Transverse colon (tissue), 4 donors: ENCODE data around the gene NPC1. TPM values are rescaled to one million over a fixed set of nuclear protein-coding genes. Genes with fewer than 3 reads are reported as not detected.

Experiments
- DNase-seq: peaks from one replicate; pipeline ENCODE4 v3.0.0-alpha.2; 2019
- H3K27ac ChIP-seq, 4 donors: fragments of 200-600 bp; sonication (generic); 2 replicates each; pipeline ENCODE4 v1.5.1; 2016 to 2018; ENCODE audit warnings: inconsistent platforms in 4 of 4
- H3K27me3 ChIP-seq: fragments of 200-600 bp; sonication (generic); 2 replicates; pipeline ENCODE4 v1.5.1; 2017; ENCODE audit warnings: inconsistent platforms
- H3K36me3 ChIP-seq, 4 donors: fragments of 200-600 bp; sonication (generic); 2 replicates each; pipeline ENCODE4 v1.5.1; 2017 to 2019; ENCODE audit warnings: inconsistent platforms in 4 of 4
- H3K4me1 ChIP-seq, 4 donors: fragments of 200-600 bp; sonication (generic); 2 replicates each; pipeline ENCODE4 v1.5.1; 2017 to 2020; ENCODE audit warnings: inconsistent platforms in 4 of 4
- H3K4me3 ChIP-seq, 4 donors: fragments of 200-600 bp; sonication (generic); 1 replicate in 1 of 4; 2 replicates in 3 of 4; pipeline versions ENCODE4 v1.5.1 to v1.6.1; 2017 to 2019; ENCODE audit warnings: inconsistent platforms in 4 of 4
- H3K9me3 ChIP-seq, 2 donors: fragments of 200-600 bp; sonication (generic); 2 replicates each; pipeline ENCODE4 v1.5.1; 2017 to 2019; ENCODE audit warnings: inconsistent platforms in 2 of 2
- EP300 ChIP-seq: sonication (generic); formaldehyde crosslinking; IDR thresholded peaks from one replicate; pipeline ENCODE4 v1.6.1; 2017; ENCODE audit warnings: antibody characterized with exemption, low read depth
- POLR2A ChIP-seq: fragments of 450-650 bp; IDR thresholded peaks from one replicate; pipeline ENCODE4 v1.6.1; 2016; ENCODE audit warnings: antibody characterized with exemption, mild to moderate bottlenecking, moderate library complexity
- POLR2AphosphoS5 ChIP-seq, 3 donors: sonication (generic); formaldehyde crosslinking; IDR thresholded peaks; one replicate each; pipeline ENCODE4 v1.6.1; 2016; ENCODE audit warnings: antibody characterized with exemption in 3 of 3
- WGBS, 2 donors: methylation state at CpG; one replicate each; pipeline ENCODE4 v1.1.5; 2018; ENCODE audit warnings: low coverage in 1 of 2; 5-methylcytosine and 5-hydroxymethylcytosine counted together
- in situ Hi-C, 4 donors: fragments of 200-750 bp; cut with MboI; loops; one replicate each; pipeline versions ENCODE4 v1.15.0 to v1.15.1; 2017; ENCODE audit warnings: low sequenced_read_pairs in 3 of 4, low pct_ligation_motif_present in 1 of 4, low pct_unique_long_range_greater_than_20kb in 1 of 4
- intact Hi-C: fragments of 100-400 bp; cut with DNase I; formaldehyde crosslinking; loops from one replicate; pipeline ENCODE4 v1.15.1; 2023; ENCODE audit warnings: low total_unique reads
- total RNA-seq, 4 donors: library from RNA; depleted of rRNA; stranded (reverse); fragments of >200 nt; gene quantifications; one replicate each; pipeline ENCODE4 v1.1.0, GENCODE V29; 2016
- TF ChIP-seq, protein P1 (sequence below), 5 experiments: fragments of 200-600 bp in 3 of 5; fragments of 450-650 bp in 2 of 5; sonication (generic) in 3 of 5; IDR thresholded peaks; 1 replicate in 2 of 5; 2 replicates in 3 of 5; pipeline ENCODE4 v1.5.1; 2016 to 2017; ENCODE audit warnings: antibody characterized with exemption in 5 of 5, inconsistent platforms in 3 of 5, mild to moderate bottlenecking in 2 of 5, moderate library complexity in 1 of 5

The NPC1 gene
- total RNA-seq, 4 donors from 2014 or later = 33.6 to 96.1 (median 49.7) TPM

DNA sequence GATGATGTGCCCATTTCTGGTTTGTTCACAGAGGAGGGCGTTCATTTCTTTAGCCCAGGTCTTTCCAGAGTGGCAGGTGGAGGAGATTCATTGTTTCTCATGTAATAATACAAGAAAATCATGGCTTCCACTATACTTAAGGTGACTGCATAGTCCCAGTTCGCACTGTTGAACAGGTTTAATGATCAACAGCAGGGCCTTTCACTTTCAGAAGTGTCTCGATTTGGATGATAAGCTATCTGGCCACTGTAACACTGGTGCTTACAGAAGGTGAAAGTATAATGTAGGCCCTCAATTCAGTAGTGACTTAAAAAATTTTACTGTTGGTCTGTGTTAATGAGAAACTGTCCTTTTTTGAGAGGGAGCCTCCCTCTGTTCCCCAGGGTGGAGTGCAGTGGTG is 81.6 kb downstream of the NPC1 start:
- Histone ChIP-seq H3K4me1 (peaks cover 5 to 30% (median 19%) of the 10 kb centered on the region in 4 donors), H3K36me3 (peaks cover 0 to 29% (median 6%) of the 10 kb centered on the region in 4 donors), H3K27me3 (no peaks in the 10 kb centered on the region), H3K9me3 (no peaks in the 10 kb centered on the region), H3K27ac (peak overlapping the region in 3 of 4 donors; percentile 92 to 97 (median 94)), H3K4me3 (peak overlapping the region in 2 of 4 donors; percentile 85 to 94)
- no peak for TF ChIP-seq POLR2AphosphoS5 (IDR thresholded peaks at IDR 0.05)
- no peak for TF ChIP-seq POLR2A
- no peak for TF ChIP-seq EP300
- TF ChIP-seq, protein P1, sequence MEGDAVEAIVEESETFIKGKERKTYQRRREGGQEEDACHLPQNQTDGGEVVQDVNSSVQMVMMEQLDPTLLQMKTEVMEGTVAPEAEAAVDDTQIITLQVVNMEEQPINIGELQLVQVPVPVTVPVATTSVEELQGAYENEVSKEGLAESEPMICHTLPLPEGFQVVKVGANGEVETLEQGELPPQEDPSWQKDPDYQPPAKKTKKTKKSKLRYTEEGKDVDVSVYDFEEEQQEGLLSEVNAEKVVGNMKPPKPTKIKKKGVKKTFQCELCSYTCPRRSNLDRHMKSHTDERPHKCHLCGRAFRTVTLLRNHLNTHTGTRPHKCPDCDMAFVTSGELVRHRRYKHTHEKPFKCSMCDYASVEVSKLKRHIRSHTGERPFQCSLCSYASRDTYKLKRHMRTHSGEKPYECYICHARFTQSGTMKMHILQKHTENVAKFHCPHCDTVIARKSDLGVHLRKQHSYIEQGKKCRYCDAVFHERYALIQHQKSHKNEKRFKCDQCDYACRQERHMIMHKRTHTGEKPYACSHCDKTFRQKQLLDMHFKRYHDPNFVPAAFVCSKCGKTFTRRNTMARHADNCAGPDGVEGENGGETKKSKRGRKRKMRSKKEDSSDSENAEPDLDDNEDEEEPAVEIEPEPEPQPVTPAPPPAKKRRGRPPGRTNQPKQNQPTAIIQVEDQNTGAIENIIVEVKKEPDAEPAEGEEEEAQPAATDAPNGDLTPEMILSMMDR (IDR thresholded peaks at IDR 0.05) = no peak
- WGBS, 2 donors = 22 to 59% methylated on average over 3 of the region's 3 CpGs
- in situ Hi-C loops (loop anchor here in 1 of 4 donors (5.0 kb wide), 1 partner anchor 78 kb away; no protein-coding TSS in a partner anchor), intact Hi-C loops (loop anchor here (5.0 kb wide), 1 partner anchor 83 kb away; the partner anchor contains the start of gene NPC1)
- no peak for DNase-seq

DNA sequence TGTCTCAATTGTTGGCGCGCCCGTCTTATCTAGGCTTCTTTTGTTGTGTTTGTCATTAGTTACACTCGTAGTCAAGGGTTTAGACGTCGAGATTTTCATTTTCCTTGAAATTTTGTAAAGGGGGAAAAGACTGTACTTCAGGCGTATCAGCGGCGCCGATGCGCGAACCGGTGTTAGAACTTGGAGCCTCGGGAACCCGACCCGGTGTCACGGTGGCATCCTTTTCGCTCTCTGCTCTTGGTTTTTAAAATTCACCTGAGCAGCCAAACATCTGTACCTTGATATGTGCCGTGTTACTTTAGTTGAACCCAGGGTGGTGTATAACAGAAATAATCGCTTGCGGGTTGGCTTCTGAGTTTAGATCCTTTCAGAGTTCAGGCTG is 82.4 kb downstream of the NPC1 start:
- peaks cover 5 to 32% (median 21%) of the 10 kb centered on the region in 4 donors for H3K4me1 ChIP-seq
- intact Hi-C loops (loop anchor here (5.0 kb wide), 1 partner anchor 83 kb away; the partner anchor contains the start of gene NPC1), in situ Hi-C loops (no loop called here)
- WGBS, 2 donors = 0 to 2% methylated on average over 2 to 21 of the region's 21 CpGs
- H3K9me3 ChIP-seq = no peaks in the 10 kb centered on the region
- no peak for DNase-seq
- no peaks in the 10 kb centered on the region for H3K27me3 ChIP-seq
- peaks cover 0 to 21% (median 3%) of the 10 kb centered on the region in 4 donors for H3K36me3 ChIP-seq
- H3K4me3 ChIP-seq = peak overlapping the region; percentile 85 to 99 (median 93)
- TF ChIP-seq, protein P1 (IDR thresholded peaks at IDR 0.05) = no peak
- TF ChIP-seq POLR2A = no peak
- H3K27ac ChIP-seq = peak overlapping the region; percentile 88 to 97 (median 93)

DNA sequence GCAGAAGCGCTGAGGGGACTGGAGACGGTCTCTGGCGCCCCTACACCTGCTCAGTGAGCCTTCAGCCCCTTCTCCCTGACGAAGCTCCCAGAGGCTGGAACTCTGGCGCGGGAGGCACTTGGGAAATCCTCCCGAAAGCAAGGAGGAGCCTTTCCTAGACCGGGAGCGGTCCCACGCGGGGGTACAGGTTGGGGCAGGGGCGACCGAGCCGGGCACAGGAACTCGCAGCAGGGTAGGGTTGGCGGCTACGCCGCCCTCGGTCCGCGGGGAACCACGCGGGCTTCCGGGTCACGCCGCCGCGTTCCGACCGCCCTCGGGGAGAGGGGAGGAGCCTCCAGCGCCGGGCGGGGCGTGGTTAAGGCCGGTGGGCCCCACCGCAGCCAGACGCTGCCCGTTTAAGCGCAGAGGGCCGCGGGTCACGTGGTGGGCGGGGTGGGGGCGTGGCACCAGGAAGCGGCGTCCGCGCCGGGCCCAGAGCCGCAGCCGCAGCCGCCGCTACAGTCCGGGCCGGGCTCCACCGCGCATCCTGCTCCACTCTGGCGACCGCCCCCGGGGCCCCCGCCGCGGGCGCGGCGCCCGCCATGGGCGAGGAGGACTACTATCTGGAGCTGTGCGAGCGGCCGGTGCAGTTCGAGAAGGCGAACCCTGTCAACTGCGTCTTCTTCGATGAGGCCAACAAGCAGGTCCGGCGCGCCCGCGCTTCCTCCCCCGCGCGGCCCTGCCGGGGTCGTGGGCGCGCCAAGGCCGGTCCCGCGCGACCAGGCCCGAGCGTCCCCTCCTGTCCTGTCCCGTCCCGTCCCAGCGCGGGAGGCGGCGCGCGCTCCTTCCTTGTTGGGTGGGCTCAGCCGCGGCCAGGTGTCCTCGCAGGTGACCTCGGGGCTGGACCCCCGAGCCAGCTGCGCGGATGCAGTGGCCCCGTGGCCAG is 83.0 kb downstream of the NPC1 start, which contains the start of gene RMC1:
RMC1 (plus strand) TSS at position 474 of the 925 bp plus-strand sequence; CDS start at position 582, 108 bp downstream.
- 0% methylated on average over 59 of the region's 110 CpGs; no CpG with 5 or more reads in 1 of the 2 donors for WGBS, 2 donors
- Histone ChIP-seq H3K27ac (peak within 1 kb of the TSS; percentile 88 to 97 (median 93)), H3K9me3 (no peaks in the 10 kb centered on the region), H3K4me3 (peak within 1 kb of the TSS; percentile 85 to 99 (median 93)), H3K27me3 (no peaks in the 10 kb centered on the region), H3K36me3 (peaks cover 0 to 14% (median 0%) of the 10 kb centered on the region in 4 donors), H3K4me1 (peaks cover 5 to 37% (median 22%) of the 10 kb centered on the region in 4 donors)
- in situ Hi-C loops = no loop called here
- intact Hi-C loops = loop anchor here (5.0 kb wide), 1 partner anchor 84 kb away; the partner anchor contains the start of gene NPC1
- TF ChIP-seq POLR2A (peak; percentile 95), POLR2AphosphoS5 (IDR thresholded peaks at IDR 0.05) (peak; percentile 56 to 93 (median 88)), EP300 (no peak)
- TF ChIP-seq, protein P1 (IDR thresholded peaks at IDR 0.05) = peak in 1 of 5 experiments; percentile 29
- peak; percentile 98 for DNase-seq

DNA sequence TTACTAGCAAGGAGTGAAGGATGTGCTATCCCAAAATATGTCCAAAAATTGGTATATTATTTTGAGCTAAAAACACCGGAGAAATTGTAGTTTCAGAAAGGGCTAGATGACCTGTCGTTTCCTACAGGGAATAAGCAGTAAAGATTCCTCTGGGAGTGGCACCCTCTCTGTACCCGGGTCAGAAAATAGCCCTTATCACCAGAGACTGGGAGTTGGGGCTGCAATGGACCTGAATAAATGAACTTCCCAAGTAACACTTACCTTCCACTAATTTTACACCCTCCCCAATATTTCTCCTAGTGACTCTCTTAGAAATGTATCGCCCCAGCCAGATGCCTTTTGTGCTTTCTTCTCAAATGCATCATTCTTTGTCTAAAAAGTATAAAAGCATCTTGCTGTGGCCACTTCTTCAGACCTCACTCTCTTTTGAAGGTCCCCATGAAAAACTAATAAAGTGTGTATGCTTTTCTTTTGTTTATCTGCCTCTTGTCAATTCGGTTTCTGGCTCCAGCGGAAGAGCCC is 83.7 kb downstream of the NPC1 start:
- WGBS, 2 donors = 8 to 18% methylated on average over 6 of the region's 6 CpGs
- peak overlapping the region; percentile 88 to 97 (median 93) for H3K27ac ChIP-seq
- H3K27me3 ChIP-seq = no peaks in the 10 kb centered on the region
- TF ChIP-seq, protein P1 (IDR thresholded peaks at IDR 0.05) = peak in 1 of 5 experiments; percentile 10
- TF ChIP-seq EP300 = no peak
- DNase-seq = peak; percentile 28
- H3K4me3 ChIP-seq = peak overlapping the region; percentile 66 to 99 (median 90)
- no peaks in the 10 kb centered on the region for H3K9me3 ChIP-seq
- in situ Hi-C loops = no loop called here
- H3K36me3 ChIP-seq = peaks cover 0 to 8% (median 0%) of the 10 kb centered on the region in 4 donors
- H3K4me1 ChIP-seq = peaks cover 5 to 37% (median 22%) of the 10 kb centered on the region in 4 donors
- intact Hi-C loops = loop anchor here (5.0 kb wide), 1 partner anchor 85 kb away; the partner anchor contains the start of gene NPC1
